KMS-11 (cell line): ENCODE results near the gene RARB.

ENCODE experiments used
- H2AFZ ChIP-seq: fragments of 200-600 bp; sonication (generic); 2 replicates; pipeline ENCODE4 v1.6.1; 2016; ENCODE audit warnings: antibody characterized with exemption, mixed run types, low read depth
- H3K27ac ChIP-seq: fragments of 200-600 bp; sonication (generic); 2 replicates; pipeline ENCODE4 v1.6.1; 2016; ENCODE audit warnings: mild to moderate bottlenecking, mixed run types
- H3K27me3 ChIP-seq: fragments of 200-600 bp; sonication (generic); 2 replicates; pipeline ENCODE4 v1.6.1; 2017; ENCODE audit warnings: mild to moderate bottlenecking, low read depth, mixed run types, moderate library complexity; ENCODE audit not compliant: insufficient read depth
- H3K36me3 ChIP-seq: fragments of 200-600 bp; sonication (generic); 2 replicates; pipeline ENCODE4 v1.6.1; 2017; ENCODE audit warnings: mild to moderate bottlenecking, mixed run types; ENCODE audit not compliant: insufficient read depth
- H3K4me1 ChIP-seq: fragments of 200-600 bp; sonication (generic); 2 replicates; pipeline ENCODE4 v1.6.1; 2016; ENCODE audit warnings: mild to moderate bottlenecking, low read depth, mixed run types; ENCODE audit not compliant: poor library complexity, severe bottlenecking
- H3K4me2 ChIP-seq: fragments of 200-600 bp; sonication (generic); 2 replicates; pipeline ENCODE4 v1.7.0; 2016; ENCODE audit warnings: mild to moderate bottlenecking, mixed run types
- H3K4me3 ChIP-seq: fragments of 200-600 bp; sonication (generic); IDR thresholded peaks from 2 replicates; pipeline ENCODE4 v1.6.1; 2017; ENCODE audit warnings: low read depth, low read length, mixed read lengths; ENCODE audit not compliant: insufficient read depth
- H3K79me2 ChIP-seq: fragments of 200-600 bp; sonication (generic); 2 replicates; pipeline ENCODE4 v1.6.1; 2016; ENCODE audit warnings: low read depth, mixed run types; ENCODE audit not compliant: insufficient read depth
- H3K9ac ChIP-seq: fragments of 200-600 bp; sonication (generic); 2 replicates; pipeline ENCODE4 v1.6.1; 2016; ENCODE audit warnings: mild to moderate bottlenecking, mixed run types
- H4K20me1 ChIP-seq: fragments of 200-600 bp; sonication (generic); 2 replicates; pipeline ENCODE4 v1.6.1; 2016; ENCODE audit warnings: mild to moderate bottlenecking, mixed run types; ENCODE audit not compliant: insufficient read depth
- TF ChIP-seq, protein P1 (sequence below): fragments of 200-600 bp; sonication (generic); conservative IDR thresholded peaks from 2 replicates; pipeline ENCODE4 v1.6.1; 2017; ENCODE audit warnings: low read depth, mild to moderate bottlenecking, antibody characterized with exemption, low read length, moderate library complexity, mixed read lengths

Gene RARB

DNA sequence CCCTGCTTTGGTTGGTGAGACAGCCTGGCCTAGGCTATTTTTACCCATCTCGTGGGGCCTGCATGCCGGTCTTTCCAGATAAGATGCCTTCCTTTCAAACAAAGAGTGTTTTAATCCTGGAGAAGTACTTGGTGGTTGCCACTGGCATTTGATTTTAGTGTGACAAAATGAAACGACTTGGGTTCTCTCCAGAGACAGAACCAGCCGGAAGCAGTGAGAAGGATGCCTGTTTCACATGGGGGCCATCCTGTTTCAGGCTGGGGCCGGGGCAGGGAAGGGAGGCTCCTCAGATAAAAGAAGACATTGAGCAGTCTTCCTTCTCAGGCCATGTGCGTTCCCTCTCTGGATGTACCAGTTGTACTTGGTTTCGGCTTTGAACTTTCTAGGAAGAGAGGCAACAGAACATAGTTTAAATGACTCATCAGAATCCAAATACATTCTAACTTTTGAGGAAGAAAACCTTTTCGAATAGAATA, 161.8 kb downstream of the RARB start:
- H3K4me2 ChIP-seq: no peak overlapping the region
- H3K27ac ChIP-seq: no peak overlapping the region
- no peaks in the 10 kb centered on the region for H4K20me1 ChIP-seq
- H3K4me3 ChIP-seq: no peak overlapping the region
- no peaks in the 10 kb centered on the region for H3K4me1 ChIP-seq
- H2AFZ ChIP-seq: no peak overlapping the region
- no peak overlapping the region for H3K9ac ChIP-seq
- TF ChIP-seq, protein P1, sequence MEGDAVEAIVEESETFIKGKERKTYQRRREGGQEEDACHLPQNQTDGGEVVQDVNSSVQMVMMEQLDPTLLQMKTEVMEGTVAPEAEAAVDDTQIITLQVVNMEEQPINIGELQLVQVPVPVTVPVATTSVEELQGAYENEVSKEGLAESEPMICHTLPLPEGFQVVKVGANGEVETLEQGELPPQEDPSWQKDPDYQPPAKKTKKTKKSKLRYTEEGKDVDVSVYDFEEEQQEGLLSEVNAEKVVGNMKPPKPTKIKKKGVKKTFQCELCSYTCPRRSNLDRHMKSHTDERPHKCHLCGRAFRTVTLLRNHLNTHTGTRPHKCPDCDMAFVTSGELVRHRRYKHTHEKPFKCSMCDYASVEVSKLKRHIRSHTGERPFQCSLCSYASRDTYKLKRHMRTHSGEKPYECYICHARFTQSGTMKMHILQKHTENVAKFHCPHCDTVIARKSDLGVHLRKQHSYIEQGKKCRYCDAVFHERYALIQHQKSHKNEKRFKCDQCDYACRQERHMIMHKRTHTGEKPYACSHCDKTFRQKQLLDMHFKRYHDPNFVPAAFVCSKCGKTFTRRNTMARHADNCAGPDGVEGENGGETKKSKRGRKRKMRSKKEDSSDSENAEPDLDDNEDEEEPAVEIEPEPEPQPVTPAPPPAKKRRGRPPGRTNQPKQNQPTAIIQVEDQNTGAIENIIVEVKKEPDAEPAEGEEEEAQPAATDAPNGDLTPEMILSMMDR: no peak
- H3K36me3 ChIP-seq: no peaks in the 10 kb centered on the region
- H3K27me3 ChIP-seq: no peaks in the 10 kb centered on the region
- H3K79me2 ChIP-seq: no peaks in the 10 kb centered on the region

DNA sequence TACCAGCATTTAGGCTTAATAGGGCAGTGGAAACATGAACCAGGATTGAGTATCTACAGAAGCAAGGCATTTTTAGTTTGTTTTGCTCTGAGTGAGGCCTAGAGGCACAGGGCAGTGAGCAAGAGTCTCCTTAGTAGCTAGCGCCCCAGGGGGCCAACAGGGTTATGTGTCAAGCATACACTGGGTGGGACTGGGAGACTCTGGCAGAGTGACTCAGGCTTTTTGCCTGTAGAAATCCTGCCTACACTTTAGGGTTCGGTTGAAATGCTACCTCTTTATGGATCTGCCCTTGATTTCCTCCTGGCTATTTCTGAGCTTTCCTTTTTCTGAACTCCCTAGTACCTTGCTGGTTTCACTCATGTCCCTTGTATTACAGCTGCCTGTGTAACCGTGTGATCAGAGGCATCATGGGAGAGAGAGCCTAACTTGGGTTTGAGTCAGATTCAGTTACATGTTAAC, 164.5 kb downstream of the RARB start:
- no peak overlapping the region for H3K4me2 ChIP-seq
- no peak overlapping the region for H3K27ac ChIP-seq
- TF ChIP-seq, protein P1: no peak
- H3K79me2 ChIP-seq: no peaks in the 10 kb centered on the region
- no peaks in the 10 kb centered on the region for H4K20me1 ChIP-seq
- H3K4me1 ChIP-seq: no peaks in the 10 kb centered on the region
- H2AFZ ChIP-seq: no peak overlapping the region
- H3K4me3 ChIP-seq: no peak overlapping the region
- no peaks in the 10 kb centered on the region for H3K27me3 ChIP-seq
- no peaks in the 10 kb centered on the region for H3K36me3 ChIP-seq
- H3K9ac ChIP-seq: no peak overlapping the region

DNA sequence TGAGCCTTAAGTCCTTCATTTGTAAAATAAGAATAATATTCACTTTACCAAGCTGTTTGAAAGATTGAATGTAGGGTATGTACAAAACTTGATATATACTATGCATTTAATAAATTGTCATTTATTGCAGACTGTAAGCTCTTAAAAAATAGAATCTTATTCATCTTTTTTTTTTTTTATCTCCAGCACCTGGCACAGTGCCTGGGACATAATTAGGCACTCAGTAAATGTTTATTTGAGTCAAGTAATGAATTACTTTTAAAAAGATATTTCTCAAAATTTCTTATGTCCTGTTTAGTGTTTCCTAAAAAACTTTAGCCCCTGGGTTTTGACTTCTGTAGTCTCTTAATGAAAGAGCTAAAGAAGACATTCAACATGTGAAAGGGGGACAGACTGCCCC, 164.9 kb downstream of the RARB start:
- Histone ChIP-seq H3K79me2 (no peaks in the 10 kb centered on the region), H2AFZ (no peak overlapping the region), H3K4me1 (no peaks in the 10 kb centered on the region), H3K4me2 (no peak overlapping the region), H3K9ac (no peak overlapping the region), H3K4me3 (no peak overlapping the region), H3K27ac (no peak overlapping the region), H3K27me3 (no peaks in the 10 kb centered on the region), H4K20me1 (no peaks in the 10 kb centered on the region), H3K36me3 (no peaks in the 10 kb centered on the region)
- TF ChIP-seq, protein P1: no peak

DNA sequence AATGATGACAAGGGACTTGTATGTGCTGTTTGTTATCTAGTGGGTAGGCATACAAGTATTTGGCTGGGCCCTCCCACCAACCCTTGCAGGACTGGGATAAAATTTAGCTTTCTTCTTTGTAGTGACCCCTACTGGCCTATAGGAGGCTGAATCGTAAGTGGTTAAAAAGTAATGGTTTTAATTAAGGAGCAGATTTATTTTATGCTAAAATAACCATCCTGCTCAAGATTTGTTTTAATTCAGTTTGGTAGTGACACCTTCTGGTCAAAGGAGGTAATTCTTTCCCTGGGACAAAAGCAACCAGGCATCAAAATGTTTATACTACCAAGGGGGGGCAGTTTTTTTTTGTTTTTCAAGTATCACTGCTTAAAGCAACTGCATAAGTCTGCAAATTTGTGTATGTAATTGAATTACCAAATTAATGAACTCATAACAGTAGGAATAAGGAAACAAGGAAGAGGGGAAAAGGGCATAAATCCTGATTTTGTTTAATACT, 166.0 kb downstream of the RARB start:
- no peak overlapping the region for H3K27ac ChIP-seq
- H3K4me2 ChIP-seq: no peak overlapping the region
- no peak overlapping the region for H3K9ac ChIP-seq

More for the DNA sequence above, 166.0 kb downstream of the RARB start:
- no peaks in the 10 kb centered on the region for H4K20me1 ChIP-seq
- H3K36me3 ChIP-seq: no peaks in the 10 kb centered on the region
- H2AFZ ChIP-seq: no peak overlapping the region
- H3K79me2 ChIP-seq: no peaks in the 10 kb centered on the region
- no peak overlapping the region for H3K4me3 ChIP-seq
- TF ChIP-seq, protein P1: peak; percentile 79
- no peaks in the 10 kb centered on the region for H3K27me3 ChIP-seq
- no peaks in the 10 kb centered on the region for H3K4me1 ChIP-seq
